Measurements from ENCODE around the gene CACNA1E. TPM values are rescaled to one million over a fixed set of nuclear protein-coding genes. Genes with fewer than 3 reads are reported as not detected.

CACNA1E gene
- total RNA-seq, 1 donor from 2014 or later, result not detected

- Mint-ChIP-seq H3K4me1 (ENCODE audit: low read depth) (peaks cover 7% of the 10 kb centered on the region), H3K36me3 (ENCODE audit: low read depth) (peaks cover 3% of the 10 kb centered on the region), H3K9me3 (ENCODE audit: low read depth) (no peaks in the 10 kb centered on the region), H3K4me3 (ENCODE audit: unreplicated experiment) (peak overlapping the region; percentile 47), H3K27ac (ENCODE audit: unreplicated experiment) (no peak overlapping the region), H3K27me3 (ENCODE audit: low read depth) (peaks cover 75% of the 10 kb centered on the region)
- TF ChIP-seq CTCF (IDR thresholded peaks at IDR 0.05), result peak; percentile 12
- no peak for DNase-seq (ENCODE audit: low spot score)
Observed at GRCh38 chr1:181482521-181483284, 614 bp upstream of the CACNA1E start.

GRCh38 chr1:181484821-181485220, 1.5 kb downstream of the CACNA1E start:
- no peak for TF ChIP-seq CTCF (IDR thresholded peaks at IDR 0.05)
- Mint-ChIP-seq H3K9me3 (ENCODE audit: low read depth) (no peaks in the 10 kb centered on the region), H3K4me1 (ENCODE audit: low read depth) (peaks cover 7% of the 10 kb centered on the region), H3K27me3 (ENCODE audit: low read depth) (peaks cover 83% of the 10 kb centered on the region), H3K27ac (ENCODE audit: unreplicated experiment) (no peak overlapping the region), H3K36me3 (ENCODE audit: low read depth) (peaks cover 3% of the 10 kb centered on the region), H3K4me3 (ENCODE audit: unreplicated experiment) (no peak overlapping the region)
- DNase-seq (ENCODE audit: low spot score), result no peak

DNA sequence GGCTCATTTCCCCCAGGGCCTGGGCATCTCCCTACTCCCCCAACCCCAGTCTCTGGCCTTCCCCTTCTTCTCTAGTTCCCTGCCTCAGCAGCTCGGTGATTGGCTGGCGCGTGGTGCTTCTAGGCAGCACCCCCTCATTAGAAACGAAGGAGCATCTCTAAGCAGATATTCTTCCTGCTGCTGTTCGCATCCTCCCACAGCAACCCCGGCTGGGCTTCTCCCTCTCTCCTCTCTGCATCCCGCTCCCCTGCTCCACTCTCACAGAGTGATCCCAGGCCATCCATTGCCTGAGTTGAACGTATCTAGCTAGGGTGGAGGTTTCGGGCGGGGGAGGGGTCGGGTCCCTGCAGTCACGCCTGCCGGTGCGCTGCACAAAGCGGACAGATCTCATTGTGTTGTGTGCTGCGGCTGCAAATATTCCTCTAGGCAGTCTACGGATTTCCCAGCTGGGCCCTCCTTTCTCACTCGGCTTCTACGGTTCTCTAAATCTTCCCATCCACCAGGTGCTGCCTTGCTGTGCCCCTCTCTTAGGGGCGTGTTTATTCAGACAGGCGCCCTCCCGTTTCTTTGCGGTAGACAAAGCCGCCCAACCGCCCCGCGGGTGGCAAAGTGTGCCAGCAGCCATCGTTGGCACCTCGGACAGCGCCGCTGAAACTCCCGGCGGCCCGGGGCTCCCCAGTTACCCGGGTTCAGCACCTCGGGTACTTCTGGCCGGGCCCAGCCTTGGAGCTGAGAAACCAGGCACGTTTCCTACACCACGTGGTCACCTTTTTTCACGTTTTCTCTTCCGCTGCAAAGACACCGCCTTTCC, 2.2 kb downstream of the CACNA1E start:
- no peak overlapping the region for H3K27ac Mint-ChIP-seq (ENCODE audit: unreplicated experiment)
- DNase-seq (ENCODE audit: low spot score), result no peak
- no peak for TF ChIP-seq CTCF (IDR thresholded peaks at IDR 0.05)
- H3K9me3 Mint-ChIP-seq (ENCODE audit: low read depth), result no peaks in the 10 kb centered on the region
- peaks cover 3% of the 10 kb centered on the region for H3K36me3 Mint-ChIP-seq (ENCODE audit: low read depth)
- H3K4me3 Mint-ChIP-seq (ENCODE audit: unreplicated experiment), result no peak overlapping the region
- peaks cover 80% of the 10 kb centered on the region for H3K27me3 Mint-ChIP-seq (ENCODE audit: low read depth)
- peaks cover 7% of the 10 kb centered on the region for H3K4me1 Mint-ChIP-seq (ENCODE audit: low read depth)

GRCh38 chr1:181486098-181486420, 2.7 kb downstream of the CACNA1E start:
- peaks cover 3% of the 10 kb centered on the region for H3K36me3 Mint-ChIP-seq (ENCODE audit: low read depth)
- no peak for TF ChIP-seq CTCF (IDR thresholded peaks at IDR 0.05)
- no peak for DNase-seq (ENCODE audit: low spot score)
- H3K27me3 Mint-ChIP-seq (ENCODE audit: low read depth), result peaks cover 77% of the 10 kb centered on the region
- no peaks in the 10 kb centered on the region for H3K9me3 Mint-ChIP-seq (ENCODE audit: low read depth)
- H3K4me3 Mint-ChIP-seq (ENCODE audit: unreplicated experiment), result no peak overlapping the region
- H3K4me1 Mint-ChIP-seq (ENCODE audit: low read depth), result peaks cover 7% of the 10 kb centered on the region
- H3K27ac Mint-ChIP-seq (ENCODE audit: unreplicated experiment), result no peak overlapping the region

- Mint-ChIP-seq H3K9me3 (ENCODE audit: low read depth) (no peaks in the 10 kb centered on the region), H3K4me1 (ENCODE audit: low read depth) (no peaks in the 10 kb centered on the region)
Observed at GRCh38 chr1:181488866-181489265, 5.5 kb downstream of the CACNA1E start.

More at GRCh38 chr1:181488866-181489265, 5.5 kb downstream of the CACNA1E start:
- Mint-ChIP-seq H3K4me3 (ENCODE audit: unreplicated experiment) (no peak overlapping the region), H3K27me3 (ENCODE audit: low read depth) (peaks cover 55% of the 10 kb centered on the region), H3K36me3 (ENCODE audit: low read depth) (no peaks in the 10 kb centered on the region), H3K27ac (ENCODE audit: unreplicated experiment) (no peak overlapping the region)
- no peak for DNase-seq (ENCODE audit: low spot score)
- no peak for TF ChIP-seq CTCF (IDR thresholded peaks at IDR 0.05)
